ENCODE measurements around the gene GPR183.

The GPR183 gene

DNA sequence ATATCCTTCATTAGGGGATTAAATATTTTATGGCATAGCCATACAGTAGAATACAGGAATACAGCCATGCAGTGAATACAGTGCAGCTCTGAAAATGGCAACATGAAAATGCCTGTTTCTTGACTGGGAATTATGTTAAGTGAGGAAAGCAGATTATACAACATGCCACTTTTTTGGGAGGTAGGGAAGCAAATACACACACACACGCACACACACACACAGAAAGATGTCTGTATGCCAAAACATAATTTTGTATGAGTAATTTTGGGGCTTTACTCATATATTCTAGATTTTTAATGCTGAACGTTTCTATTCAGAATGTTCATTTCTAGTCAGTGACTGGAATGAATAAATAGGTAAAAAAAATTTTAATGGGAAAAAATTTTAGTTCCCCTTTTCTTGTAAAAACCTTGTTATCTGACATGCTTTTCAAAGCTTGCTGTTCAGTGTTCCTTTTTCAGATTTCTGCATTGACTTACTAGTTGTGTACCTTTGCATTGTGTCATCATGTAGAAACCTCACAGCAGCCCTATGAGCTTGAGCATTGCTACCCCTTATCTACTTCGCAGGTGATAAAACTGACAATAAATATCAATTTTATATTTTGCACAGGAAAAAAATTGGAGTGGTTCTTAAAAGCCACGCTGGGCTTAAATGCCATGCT is 7.8 kb downstream of the GPR183 start:
- peaks cover 25% of the 10 kb centered on the region; the same call in 1 of the 2 replicates for H3K79me2 ChIP-seq (ENCODE audit: insufficient read depth, low read length)
- H3K9me2 ChIP-seq (replicated peaks; ENCODE audit: low read depth, low read length): no peaks in the 10 kb centered on the region
- H3K27me3 ChIP-seq (ENCODE audit: insufficient read depth, low read length, poor library complexity, severe bottlenecking): no peaks in the 10 kb centered on the region
- H3K9me3 ChIP-seq (ENCODE audit: insufficient read depth, low read depth, low read length): no peaks in the 10 kb centered on the region
- TF ChIP-seq, protein P1, sequence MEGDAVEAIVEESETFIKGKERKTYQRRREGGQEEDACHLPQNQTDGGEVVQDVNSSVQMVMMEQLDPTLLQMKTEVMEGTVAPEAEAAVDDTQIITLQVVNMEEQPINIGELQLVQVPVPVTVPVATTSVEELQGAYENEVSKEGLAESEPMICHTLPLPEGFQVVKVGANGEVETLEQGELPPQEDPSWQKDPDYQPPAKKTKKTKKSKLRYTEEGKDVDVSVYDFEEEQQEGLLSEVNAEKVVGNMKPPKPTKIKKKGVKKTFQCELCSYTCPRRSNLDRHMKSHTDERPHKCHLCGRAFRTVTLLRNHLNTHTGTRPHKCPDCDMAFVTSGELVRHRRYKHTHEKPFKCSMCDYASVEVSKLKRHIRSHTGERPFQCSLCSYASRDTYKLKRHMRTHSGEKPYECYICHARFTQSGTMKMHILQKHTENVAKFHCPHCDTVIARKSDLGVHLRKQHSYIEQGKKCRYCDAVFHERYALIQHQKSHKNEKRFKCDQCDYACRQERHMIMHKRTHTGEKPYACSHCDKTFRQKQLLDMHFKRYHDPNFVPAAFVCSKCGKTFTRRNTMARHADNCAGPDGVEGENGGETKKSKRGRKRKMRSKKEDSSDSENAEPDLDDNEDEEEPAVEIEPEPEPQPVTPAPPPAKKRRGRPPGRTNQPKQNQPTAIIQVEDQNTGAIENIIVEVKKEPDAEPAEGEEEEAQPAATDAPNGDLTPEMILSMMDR (conservative IDR thresholded peaks at IDR 0.05; ENCODE audit: low read length): no peak
- TF ChIP-seq EZH2phosphoT487 (IDR thresholded peaks at IDR 0.05; ENCODE audit: borderline replicate concordance): no peak
- H3K36me3 ChIP-seq (ENCODE audit: insufficient read depth, low read length): peaks cover 21% of the 10 kb centered on the region; the same call in 1 of the 2 replicates
- no peak overlapping the region for H3K4me3 ChIP-seq (ENCODE audit: low read length, poor library complexity, severe bottlenecking)
- H2AFZ ChIP-seq (ENCODE audit: low read length): no peak overlapping the region
- H3F3A ChIP-seq (ENCODE audit: low read depth): no peaks in the 10 kb centered on the region
- peaks cover 18% of the 10 kb centered on the region for H4K20me1 ChIP-seq (ENCODE audit: insufficient read depth, low read length, poor library complexity, severe bottlenecking)
- H3K4me2 ChIP-seq (ENCODE audit: low read depth, low read length, poor library complexity, severe bottlenecking): no peak overlapping the region
- H3K4me1 ChIP-seq (ENCODE audit: insufficient read depth, low read length, poor library complexity, severe bottlenecking): peaks cover 2% of the 10 kb centered on the region
- no peak overlapping the region for H3K9ac ChIP-seq (ENCODE audit: low read depth, low read length, poor library complexity, severe bottlenecking)

DNA sequence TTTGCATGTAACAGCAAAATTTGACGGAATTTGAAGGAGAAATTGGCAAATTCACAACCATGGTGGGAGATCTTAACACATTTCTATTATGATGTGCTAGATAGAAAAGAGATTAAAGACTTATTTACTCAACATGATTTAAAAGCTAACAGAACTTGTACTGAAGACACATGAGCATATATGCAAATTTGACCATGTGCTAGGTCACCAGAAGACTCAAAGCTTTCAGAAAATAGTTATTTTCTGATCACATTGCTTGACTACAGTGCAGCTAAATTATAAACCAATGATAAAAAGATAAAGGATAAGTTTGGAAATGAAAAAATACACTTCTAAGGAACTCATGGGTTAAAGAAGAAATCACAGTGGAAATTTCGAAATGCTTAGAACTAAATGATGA is 9.1 kb downstream of the GPR183 start:
- H3K36me3 ChIP-seq (ENCODE audit: insufficient read depth, low read length): peaks cover 29% of the 10 kb centered on the region; the same call in 1 of the 2 replicates
- H3K9me3 ChIP-seq (ENCODE audit: insufficient read depth, low read depth, low read length): no peaks in the 10 kb centered on the region
- no peak overlapping the region for H3K4me3 ChIP-seq (ENCODE audit: low read length, poor library complexity, severe bottlenecking)
- no peaks in the 10 kb centered on the region for H3K27me3 ChIP-seq (ENCODE audit: insufficient read depth, low read length, poor library complexity, severe bottlenecking)
- no peaks in the 10 kb centered on the region for H3K4me1 ChIP-seq (ENCODE audit: insufficient read depth, low read length, poor library complexity, severe bottlenecking)
- H3F3A ChIP-seq (ENCODE audit: low read depth): no peaks in the 10 kb centered on the region
- peaks cover 21% of the 10 kb centered on the region for H4K20me1 ChIP-seq (ENCODE audit: insufficient read depth, low read length, poor library complexity, severe bottlenecking)
- TF ChIP-seq EZH2phosphoT487 (IDR thresholded peaks at IDR 0.05; ENCODE audit: borderline replicate concordance): no peak
- TF ChIP-seq, protein P1 (conservative IDR thresholded peaks at IDR 0.05; ENCODE audit: low read length): no peak
- H2AFZ ChIP-seq (ENCODE audit: low read length): no peak overlapping the region
- H3K9me2 ChIP-seq (replicated peaks; ENCODE audit: low read depth, low read length): no peaks in the 10 kb centered on the region
- no peak overlapping the region for H3K9ac ChIP-seq (ENCODE audit: low read depth, low read length, poor library complexity, severe bottlenecking)
- H3K4me2 ChIP-seq (ENCODE audit: low read depth, low read length, poor library complexity, severe bottlenecking): no peak overlapping the region
- peaks cover 20% of the 10 kb centered on the region; the same call in 1 of the 2 replicates for H3K79me2 ChIP-seq (ENCODE audit: insufficient read depth, low read length)

DNA sequence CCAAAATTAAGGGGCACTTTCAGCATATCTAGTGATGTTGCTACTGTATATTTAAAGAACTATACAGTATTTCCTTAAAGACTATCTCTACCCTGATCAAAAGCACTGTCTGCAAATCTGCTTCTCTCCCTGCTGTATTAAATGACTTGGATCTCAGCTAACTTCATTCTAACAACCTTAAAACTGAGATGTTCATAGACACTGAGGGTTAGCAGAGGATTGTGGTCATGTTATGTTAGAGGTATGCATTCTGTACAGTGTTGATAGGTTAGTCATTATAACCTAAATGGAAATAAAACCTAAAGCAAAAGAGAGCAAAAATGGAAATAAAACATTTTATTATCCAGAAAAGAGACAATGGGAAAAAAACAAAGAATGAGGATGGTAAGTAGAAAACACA is 9.9 kb downstream of the GPR183 start:
- no peaks in the 10 kb centered on the region for H3K9me2 ChIP-seq (replicated peaks; ENCODE audit: low read depth, low read length)
- no peak overlapping the region for H3K4me3 ChIP-seq (ENCODE audit: low read length, poor library complexity, severe bottlenecking)
- H3K27me3 ChIP-seq (ENCODE audit: insufficient read depth, low read length, poor library complexity, severe bottlenecking): no peaks in the 10 kb centered on the region
- H3K9ac ChIP-seq (ENCODE audit: low read depth, low read length, poor library complexity, severe bottlenecking): no peak overlapping the region
- H3K4me1 ChIP-seq (ENCODE audit: insufficient read depth, low read length, poor library complexity, severe bottlenecking): no peaks in the 10 kb centered on the region
- no peaks in the 10 kb centered on the region for H3F3A ChIP-seq (ENCODE audit: low read depth)
- no peak overlapping the region for H3K4me2 ChIP-seq (ENCODE audit: low read depth, low read length, poor library complexity, severe bottlenecking)
- peaks cover 14% of the 10 kb centered on the region; the same call in 1 of the 2 replicates for H3K79me2 ChIP-seq (ENCODE audit: insufficient read depth, low read length)
- no peaks in the 10 kb centered on the region for H3K9me3 ChIP-seq (ENCODE audit: insufficient read depth, low read depth, low read length)
- TF ChIP-seq, protein P1 (conservative IDR thresholded peaks at IDR 0.05; ENCODE audit: low read length): no peak
- TF ChIP-seq EZH2phosphoT487 (IDR thresholded peaks at IDR 0.05; ENCODE audit: borderline replicate concordance): no peak
- H2AFZ ChIP-seq (ENCODE audit: low read length): no peak overlapping the region
- H3K36me3 ChIP-seq (ENCODE audit: insufficient read depth, low read length): peaks cover 23% of the 10 kb centered on the region; the same call in 1 of the 2 replicates
- peaks cover 21% of the 10 kb centered on the region for H4K20me1 ChIP-seq (ENCODE audit: insufficient read depth, low read length, poor library complexity, severe bottlenecking)

Data from Loucy (cell line).